ENCODE measurements around the gene HADHA.

GRCh38 chr2:26178246-26178645, 66.2 kb downstream of the HADHA start:
- no peak for TF ChIP-seq CTCF (conservative IDR thresholded peaks at IDR 0.05; ENCODE audit: low read depth, low read length)
- TF ChIP-seq EZH2 (IDR thresholded peaks at IDR 0.05; ENCODE audit: low read length, unreplicated experiment) = no peak
- TF ChIP-seq EZH2phosphoT487 (IDR thresholded peaks at IDR 0.05; ENCODE audit: borderline replicate concordance, low read length) = no peak
